22Rv1 (cell line): ENCODE data around the gene RNASE7.

Experiments used
- ZFX ChIP-seq: fragments of 450-650 bp; IDR thresholded peaks from 2 replicates; pipeline ENCODE4 v1.6.1; 2017; ENCODE audit warnings: antibody characterized with exemption, borderline replicate concordance
- TF ChIP-seq, protein P1 (sequence below): fragments of 450-650 bp; IDR thresholded peaks from 2 replicates; pipeline ENCODE4 v1.5.1; 2017; ENCODE audit warnings: mild to moderate bottlenecking

DNA sequence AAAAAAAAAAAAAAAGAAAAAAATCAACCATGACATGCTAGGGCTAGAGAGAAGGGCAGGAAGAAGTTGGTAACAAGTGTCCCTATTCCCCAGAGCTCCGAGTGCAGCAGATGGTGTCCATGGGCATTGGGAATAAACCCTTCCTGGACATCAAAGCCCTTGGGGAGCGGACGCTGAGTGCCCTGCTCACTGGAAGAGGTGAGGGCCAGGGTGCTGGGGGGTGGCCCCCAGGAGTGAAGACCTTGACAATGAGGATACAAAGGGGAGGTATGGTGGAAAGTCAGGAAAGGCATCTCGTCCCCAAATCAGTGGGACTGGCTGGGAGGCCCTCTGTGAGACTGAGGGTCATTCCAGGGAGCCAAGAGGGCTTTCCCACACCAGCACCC, 44.7 kb downstream of the RNASE7 start:
- TF ChIP-seq, protein P1, sequence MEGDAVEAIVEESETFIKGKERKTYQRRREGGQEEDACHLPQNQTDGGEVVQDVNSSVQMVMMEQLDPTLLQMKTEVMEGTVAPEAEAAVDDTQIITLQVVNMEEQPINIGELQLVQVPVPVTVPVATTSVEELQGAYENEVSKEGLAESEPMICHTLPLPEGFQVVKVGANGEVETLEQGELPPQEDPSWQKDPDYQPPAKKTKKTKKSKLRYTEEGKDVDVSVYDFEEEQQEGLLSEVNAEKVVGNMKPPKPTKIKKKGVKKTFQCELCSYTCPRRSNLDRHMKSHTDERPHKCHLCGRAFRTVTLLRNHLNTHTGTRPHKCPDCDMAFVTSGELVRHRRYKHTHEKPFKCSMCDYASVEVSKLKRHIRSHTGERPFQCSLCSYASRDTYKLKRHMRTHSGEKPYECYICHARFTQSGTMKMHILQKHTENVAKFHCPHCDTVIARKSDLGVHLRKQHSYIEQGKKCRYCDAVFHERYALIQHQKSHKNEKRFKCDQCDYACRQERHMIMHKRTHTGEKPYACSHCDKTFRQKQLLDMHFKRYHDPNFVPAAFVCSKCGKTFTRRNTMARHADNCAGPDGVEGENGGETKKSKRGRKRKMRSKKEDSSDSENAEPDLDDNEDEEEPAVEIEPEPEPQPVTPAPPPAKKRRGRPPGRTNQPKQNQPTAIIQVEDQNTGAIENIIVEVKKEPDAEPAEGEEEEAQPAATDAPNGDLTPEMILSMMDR = no peak
- TF ChIP-seq ZFX = no peak
